Stimulated activated CD4-positive, alpha-beta T cell treated with anti-CD3 and anti-CD28 coated beads, Interleukin-1b, Interleukin-23, amount 100 ng/mL, for 4 hours (primary cell): ENCODE results near the gene DUSP19.

Experiments used
- DNase-seq, 2 donors: peaks; one replicate each; pipeline ENCODE4 v3.0.0-alpha.2; 2020; ENCODE audit warnings: low read depth in 2 of 2

DUSP19 gene

DNA sequence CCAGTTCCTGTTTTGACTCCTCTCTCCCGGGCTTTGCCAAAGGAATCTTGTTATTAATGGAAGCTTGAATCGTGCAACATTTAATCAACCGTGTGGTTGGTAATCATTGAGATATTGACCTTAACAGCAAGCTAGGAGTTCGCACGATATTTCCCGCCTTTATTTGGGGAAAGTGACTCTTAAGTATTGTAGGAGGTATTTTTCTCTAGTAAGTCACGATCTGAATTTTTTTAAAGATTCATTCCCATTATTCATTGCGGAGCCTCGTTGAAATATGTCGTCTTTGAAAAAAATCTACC is 46.4 kb downstream of the DUSP19 start:
- no peak for DNase-seq

DNA sequence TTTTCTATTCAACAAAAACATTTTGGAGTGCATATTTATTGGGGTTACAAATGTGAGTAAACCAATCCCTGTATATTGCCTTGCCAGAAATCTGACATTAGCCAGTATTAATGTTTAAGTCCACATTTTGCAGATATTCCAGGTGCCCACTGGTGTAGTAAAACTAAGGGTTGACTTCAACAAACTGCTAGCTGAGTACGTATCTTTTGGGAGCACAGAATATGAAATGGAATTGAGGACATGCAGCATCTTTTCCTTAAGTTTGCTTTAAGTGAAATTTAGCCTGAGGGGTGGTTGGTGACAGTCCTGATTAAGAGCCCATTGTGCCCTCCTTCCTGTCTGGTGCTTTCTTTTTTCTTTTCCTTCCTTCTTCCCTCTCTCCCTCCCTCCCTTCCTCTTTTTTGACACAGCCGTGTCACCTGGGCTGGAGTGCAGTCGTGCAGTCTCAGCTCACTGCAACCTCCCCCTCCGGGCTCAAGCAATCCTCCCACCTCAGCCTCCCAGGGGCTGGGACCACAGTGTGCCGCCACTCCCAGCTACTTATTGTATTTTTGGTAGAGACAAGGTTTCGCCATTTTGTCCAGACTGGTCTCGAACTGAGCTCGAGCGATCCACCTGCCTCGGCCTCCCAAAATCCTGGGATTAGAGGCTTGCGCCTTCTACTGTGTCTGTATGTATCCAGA is 47.3 kb downstream of the DUSP19 start:
- no peak for DNase-seq

DNA sequence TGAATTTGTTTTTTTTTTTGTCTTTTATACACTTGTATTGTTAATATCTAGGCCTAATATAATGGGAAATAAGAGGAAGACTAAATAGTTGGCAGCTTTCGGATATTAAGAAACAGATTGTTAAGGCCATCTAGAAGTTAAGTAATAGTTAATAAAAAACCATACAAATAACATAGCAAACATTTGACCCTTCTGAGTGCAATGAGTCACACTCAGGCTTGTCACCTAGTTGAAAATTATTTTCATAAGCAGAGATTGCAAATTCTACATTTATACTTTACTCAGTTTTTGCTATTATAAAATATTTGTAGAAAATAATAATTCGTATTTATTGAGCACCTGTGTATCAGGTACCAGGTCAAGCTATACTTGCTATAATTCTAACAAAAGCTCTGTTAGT is 48.1 kb downstream of the DUSP19 start:
- DNase-seq: no peak

DNA sequence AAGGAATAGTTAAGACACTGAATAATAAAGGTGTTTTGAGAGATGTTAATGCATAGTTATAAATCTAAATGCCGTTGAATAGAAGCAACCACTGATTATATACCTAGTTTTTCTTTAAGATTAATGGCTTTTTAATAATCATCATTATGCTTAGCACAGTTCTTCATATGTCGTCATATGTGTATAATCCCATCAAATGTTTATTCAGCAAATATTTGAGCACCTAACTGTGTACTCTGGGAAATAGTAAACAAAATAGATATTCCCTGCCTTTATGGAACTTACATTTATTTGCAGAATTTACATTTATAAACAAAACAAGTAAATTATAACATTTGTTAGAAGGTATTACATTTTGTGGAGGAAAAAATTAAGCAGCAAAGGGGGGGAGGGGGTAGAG is 55.5 kb downstream of the DUSP19 start:
- no peak for DNase-seq

DNA sequence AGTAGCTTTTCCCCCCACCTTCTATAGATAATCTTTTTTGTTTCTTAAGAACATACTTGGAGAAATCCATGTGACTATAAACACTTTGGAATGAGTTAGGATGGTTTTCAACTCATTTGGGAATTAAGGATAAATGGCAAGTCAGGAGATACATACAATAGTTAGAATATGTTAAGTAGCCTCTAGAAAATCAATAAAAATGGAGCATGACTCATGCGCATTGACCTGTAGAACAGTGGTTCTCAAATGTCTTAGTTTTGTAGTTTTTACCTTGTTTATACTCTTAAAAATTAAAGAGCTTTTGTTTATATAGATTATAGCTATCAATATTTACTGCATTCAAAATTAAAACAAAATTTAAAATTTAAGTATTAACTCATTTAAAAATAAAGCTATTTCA is 70.4 kb downstream of the DUSP19 start:
- no peak for DNase-seq

DNA sequence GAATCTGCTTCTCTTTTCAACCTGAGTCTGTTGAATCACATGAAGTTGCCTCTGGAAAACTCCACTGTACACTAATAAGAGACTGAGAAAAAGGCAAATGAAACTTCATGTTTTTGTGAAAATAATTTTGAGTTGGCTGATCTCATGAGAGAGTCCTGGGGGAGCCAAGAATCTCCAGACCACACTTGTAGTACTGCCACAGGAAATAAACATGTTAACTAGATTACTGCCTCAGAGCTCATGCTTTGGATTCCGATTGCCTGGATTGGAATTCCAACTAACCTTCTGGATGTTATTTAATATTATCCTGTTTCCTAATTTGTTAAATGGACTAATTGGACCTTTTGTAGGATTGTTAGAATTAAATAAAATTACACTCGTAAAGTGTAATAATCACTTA is 70.9 kb downstream of the DUSP19 start:
- no peak for DNase-seq
